GM19035 (cell line): Measurements from ENCODE around the gene F11.
"Not testable (repeated sequence)": the region's sequence is repeated elsewhere in the genome, so short reads cannot be mapped to it uniquely, and the experiment has no call there.

Experiments
- ATAC-seq: cut with Tn5 transposase; IDR thresholded peaks from one replicate; pipeline ENCODE4 v1.9.1; 2021; ENCODE audit not compliant: unreplicated experiment

F11 gene

DNA sequence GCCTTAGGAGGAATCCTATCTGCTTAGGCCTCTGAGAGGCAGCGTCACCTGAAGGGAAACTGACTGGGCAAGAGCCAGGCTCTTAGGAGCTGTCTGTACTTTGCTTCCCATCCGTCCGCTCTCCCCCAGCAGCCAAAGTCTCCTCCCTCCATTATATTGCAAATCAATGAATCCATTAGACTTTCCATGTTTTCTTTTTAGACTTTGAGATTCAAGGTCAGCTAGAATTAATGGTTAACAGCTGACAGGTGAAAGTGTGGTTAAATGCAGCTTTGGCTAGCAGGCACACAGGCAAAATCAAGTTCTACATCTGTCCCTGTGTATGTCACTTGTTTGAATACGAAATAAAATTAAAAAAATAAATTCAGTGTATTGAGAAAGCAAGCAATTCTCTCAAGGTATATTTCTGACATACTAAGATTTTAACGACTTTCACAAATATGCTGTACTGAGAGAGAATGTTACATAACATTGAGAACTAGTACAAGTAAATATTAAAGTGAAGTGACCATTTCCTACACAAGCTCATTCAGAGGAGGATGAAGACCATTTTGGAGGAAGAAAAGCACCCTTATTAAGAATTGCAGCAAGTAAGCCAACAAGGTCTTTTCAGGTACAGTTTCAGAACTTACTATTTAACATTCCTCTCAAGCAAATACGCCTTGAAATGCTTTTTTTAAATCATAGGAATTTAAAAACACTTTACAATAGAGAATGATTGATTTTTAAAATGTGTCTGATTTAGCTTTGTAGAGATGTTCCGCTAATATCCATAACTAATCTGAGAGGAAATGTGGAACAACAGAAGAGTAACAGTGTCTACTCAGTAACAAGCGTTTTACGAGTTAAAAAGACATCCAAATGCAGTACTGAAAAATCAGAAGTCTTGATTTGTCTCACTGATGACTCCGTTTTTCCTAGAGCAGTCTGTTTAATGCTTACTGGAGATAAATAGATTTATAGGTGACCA is at the start of gene F11:
F11 (plus strand) TSS at position 507 of the 970 bp plus-strand sequence. CDS start 948 bp downstream, outside the sequence.
- no peak for ATAC-seq

DNA sequence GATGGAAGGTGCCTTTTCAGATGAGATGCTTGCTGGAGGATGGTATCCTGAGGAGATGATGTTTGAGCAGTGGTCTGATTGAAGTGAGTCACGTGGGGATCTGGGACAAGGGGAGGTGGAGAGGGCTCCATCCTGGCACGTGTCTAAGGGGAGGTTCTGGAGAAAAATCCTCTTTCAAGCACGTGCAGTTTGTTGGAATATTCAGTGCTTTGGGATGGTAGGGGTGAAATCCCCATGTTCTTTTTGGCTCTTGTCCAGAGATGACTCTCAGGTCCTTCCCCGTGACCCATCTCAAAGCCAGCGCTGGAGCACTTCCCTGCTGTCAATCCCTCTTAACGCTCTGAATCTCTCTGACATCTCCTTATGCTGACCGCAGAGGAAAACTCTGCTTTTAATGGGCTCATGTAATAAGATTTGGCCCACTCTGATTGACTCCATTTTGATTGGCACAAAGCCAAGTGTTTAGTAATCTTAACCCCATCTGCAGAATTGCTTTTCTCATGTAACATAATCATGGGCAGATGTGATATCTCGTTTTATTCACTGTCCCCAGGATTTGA is 49.4 kb upstream of the F11 start:
- no peak for ATAC-seq

DNA sequence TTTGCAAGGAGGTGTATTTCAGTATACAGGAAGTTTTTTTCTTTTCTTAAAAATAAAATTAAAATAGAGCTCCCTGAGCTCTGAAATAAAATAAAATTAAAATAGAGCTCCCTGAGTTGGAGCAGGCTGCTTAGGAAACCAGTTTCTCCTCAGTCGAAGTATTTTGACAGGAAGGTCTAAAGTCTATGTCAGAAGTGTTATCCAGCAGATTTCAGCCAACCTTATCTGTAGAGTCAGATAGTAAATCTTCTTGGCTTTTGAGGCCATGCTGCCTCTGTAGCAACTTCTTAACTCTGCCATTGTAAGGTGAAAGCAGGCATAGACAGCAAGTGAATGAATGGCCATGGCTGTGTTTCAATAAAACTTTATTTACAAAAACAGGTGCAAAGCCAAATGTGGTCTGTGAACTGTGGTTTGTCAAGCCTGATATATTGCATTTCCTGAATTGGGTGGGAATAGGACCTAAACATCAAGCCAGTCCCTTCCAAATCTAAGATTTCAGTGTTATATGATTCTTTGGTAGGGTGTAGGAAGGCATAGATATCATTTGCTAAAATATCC is 48.2 kb upstream of the F11 start:
- no peak for ATAC-seq

DNA sequence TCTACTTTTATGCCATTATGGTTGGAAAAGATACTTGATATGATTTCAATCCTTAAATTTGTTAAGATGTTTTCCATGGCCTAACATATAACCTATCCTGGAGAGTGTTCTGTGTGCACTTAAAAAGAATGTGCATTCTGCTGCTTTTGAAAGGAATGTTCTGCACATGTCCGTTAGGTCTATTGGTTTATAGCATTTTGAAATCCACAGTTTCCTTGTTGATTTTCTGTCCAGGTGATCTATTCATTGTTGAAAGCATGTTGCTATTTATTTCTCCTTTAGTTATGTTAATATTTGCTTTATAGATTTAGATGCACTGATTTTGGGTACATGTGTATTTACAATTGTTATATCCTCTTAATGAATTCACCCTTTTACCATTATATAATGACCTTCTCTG is 44.4 kb upstream of the F11 start:
- no peak for ATAC-seq

DNA sequence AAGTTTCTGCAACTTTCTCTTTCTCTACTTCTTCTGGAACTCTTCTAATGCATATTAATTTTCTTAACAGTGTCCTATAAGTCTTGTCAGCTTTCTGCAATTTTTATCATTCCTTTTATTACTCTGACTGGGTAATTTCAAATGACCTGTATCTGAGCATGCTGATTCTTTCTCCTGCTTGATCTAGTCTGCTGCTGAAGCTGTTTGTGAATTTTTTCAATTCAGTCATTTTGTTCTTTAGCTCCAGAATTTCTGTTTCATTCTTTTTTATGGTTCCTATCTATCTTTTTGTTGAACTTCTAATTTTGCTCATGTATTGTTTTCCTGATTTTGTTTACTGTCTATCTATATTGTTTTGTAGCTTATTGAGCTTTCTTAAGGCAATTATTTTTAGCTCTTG is 40.1 kb upstream of the F11 start:
- ATAC-seq, result no peak

DNA sequence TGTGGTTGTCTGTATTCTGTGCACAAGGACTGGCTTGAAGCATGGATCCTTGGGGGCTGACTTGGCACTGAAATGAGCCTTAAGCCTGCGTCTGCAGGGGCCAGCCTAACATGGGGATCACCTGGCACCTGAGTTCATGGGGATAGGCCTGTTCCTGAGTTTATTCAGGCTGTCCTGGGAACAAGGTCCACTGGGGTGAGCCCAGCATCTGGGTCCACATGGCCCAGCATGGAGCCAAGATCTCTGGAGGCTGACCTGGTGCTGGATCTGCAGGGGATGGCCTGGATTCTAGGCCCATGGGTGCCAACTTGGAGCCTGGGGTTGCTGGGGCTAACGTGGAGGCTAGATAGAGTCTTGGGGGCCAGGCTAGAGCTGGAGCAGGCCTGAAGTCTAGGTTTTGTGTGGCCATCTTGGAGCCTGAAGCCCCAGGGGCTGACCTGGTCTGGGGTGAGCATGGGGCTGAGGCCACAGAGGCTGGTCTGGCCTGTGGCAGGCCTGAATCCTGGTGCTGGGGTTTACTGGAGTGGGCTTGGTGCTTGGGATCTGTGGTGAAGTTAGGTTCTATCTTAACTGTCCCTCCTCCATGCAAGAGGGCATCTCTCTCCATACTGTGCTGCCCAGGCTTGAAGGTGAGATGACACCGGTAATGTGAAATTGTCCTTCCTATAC is 39.3 kb upstream of the F11 start:
- no peak for ATAC-seq

DNA sequence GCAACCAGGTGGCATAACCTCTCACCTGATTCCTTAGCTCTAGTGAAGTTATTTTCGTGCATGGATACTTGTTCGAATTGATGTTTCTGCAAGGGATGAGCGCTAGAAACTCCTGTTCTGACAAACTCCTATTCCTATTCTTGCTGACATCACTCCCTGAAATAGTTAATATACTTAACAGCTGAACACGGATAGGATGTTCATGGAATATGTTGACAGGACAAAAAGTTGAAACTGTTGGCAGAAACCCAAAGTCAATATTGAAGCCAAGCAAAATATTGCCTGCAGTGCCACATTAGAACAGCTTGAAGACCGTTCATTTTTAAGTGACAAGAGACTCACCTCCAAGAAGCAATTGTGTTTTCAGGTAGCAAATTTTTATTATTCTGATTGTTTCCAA is 38.8 kb upstream of the F11 start, which contains the start of gene KLKB1:
KLKB1 (plus strand) TSS at position 287 of the 400 bp plus-strand sequence. CDS start 689 bp downstream, outside the sequence.
- no peak for ATAC-seq

DNA sequence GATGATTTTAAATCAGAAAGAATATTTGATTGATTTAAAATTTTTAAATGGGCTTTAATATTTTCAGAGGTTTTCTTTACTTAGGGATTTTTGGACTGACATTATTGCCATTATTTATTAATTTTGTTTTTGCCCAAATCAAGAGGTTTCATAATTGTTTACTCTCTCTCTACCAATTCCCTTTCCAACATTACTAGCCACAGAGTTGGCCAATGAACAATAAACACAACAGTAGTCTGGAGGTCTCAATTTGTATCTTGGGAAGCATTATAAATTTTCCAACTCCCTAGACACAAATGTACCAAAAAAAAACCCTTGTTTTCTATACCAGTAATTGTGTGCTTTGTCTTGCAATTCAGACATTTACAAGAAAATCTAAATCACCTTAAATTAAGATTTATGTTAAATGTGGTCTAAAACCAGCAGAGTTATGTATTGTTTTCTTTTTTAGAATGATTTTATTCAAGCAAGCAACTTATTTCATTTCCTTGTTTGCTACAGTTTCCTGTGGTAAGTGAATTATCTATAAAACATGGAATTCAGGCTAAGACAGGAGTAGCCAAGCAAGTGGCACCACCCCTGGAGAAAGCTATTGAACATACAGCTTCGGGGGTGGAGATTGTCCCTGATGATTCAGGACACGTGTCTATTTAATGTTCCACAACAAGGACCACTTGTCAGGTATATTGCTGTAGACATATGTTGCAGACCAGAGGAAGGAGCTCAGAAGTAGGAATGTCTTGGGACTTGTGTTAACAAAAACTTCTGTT is 38.1 kb upstream of the F11 start:
- ATAC-seq, result no peak

DNA sequence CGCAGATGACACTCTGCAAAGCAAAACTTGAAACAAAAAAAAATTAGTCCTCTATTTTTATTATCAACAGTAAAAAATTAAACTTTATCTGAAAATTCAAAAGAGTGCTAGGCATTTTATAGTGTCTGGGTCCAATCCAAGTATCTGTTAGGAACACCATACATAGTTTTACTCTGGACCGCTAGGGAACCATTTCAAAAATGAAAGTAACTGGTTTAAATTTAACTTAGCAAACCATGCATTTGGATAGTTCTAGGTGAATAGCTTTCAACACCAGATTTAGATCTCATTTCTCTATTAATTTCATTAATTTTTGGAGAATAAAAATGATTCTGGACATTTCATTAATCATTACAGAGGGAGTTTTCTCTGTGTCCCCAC is 37.5 kb upstream of the F11 start:
- ATAC-seq, result no peak

DNA sequence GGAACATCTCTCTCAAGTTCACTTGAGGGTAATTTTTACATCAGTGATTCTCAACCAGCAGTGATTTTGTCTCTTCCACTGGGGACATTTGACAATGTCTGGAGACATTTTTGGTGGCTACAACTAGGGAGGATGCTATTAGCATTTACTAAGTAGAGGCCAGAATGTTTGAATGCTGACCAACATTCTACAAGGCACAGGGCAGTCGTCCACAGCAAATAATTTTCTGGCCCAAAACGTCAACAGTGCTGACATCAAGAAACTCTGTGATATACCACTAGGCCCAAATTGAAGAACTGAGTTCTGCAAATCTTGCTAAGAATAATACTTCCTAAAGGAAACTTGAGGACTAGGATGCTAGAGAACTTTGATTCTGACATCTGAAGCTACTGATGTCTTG is 31.6 kb upstream of the F11 start:
- no peak for ATAC-seq

DNA sequence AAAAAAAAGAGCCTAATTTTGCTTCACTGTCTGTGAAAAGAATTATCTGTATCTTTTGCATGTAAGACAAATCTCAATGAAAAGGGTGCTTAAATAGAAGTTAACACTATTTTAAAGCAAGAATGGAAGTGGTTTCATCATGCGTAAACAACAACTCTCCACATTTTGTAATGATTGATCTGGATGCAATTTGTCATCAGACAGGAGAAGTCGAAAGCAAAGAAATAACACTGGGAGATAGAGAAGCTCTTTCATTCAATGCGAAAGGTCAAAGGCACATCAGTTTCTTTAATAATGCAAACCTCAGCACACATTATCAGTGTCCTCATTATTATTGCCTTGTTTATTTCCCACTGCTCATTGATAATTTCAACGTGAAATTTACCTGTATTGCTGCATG is 29.9 kb upstream of the F11 start:
- no peak for ATAC-seq

DNA sequence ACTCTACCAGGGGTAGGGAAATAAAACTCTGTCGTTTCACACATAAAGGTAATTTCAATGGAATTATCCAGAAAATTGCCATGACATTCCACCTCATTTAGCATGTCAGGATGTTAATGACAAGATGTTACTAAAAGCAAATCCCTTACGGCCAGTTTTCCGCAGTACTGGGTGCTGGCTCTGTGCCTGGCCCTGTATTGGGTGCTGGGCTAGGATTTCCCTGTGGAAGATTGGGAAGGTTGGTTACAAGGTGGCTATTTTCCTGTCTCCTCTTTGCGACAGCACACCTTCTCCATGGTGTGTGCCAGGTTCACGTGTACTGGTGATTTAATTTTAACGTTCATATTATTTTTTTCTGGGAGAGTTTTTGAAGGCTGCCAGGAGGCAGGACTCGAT is 25.5 kb upstream of the F11 start:
- no peak for ATAC-seq

DNA sequence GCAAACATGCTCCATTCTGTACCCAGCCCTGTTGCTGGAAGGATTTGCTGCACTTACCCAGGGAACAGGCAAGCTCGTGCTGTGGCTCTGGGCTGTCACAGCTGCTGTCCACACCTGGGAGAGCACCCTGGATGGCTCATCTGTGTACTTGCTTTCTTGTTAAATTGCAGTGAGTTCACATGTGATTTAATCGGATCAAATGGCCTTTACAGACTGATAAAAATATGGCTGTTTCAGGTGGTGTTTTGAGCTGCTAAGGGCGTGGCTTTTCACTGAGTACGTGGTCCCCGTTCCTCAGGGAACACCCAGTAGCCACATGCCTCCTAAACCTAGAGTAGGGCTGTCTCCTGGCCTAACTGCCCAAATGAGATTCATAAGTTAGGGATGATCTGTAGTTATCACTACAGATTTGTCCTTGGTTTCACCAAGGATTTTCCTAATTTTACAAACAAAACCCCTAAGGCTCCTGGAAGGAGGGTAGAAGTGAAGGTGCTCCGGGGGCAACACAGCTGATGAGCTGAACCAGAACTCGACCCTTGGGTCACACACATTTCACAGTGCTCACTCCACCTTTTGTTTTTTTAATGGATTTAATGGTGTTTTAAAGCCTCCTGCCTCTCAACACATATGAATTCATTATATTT is 25.0 kb upstream of the F11 start:
- ATAC-seq, result no peak

DNA sequence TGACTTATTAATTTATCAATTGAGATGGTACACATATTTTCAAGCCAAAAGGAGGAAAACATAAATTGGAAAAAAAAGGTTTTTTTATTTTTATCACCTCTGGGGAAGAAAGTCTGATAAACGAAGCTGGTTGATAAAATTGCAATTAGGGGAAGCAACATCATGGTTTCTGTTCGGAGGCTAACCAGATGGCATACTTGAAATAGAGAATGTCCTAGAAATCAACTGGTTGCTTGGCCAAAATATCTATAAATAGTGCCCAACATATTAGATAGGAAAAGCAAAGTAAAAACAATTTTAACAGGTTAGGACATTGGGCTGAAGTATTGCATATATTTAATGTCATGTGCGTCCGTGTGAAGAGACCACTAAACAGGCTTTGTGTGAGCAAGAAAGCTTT is 24.4 kb upstream of the F11 start:
- ATAC-seq, result no peak

DNA sequence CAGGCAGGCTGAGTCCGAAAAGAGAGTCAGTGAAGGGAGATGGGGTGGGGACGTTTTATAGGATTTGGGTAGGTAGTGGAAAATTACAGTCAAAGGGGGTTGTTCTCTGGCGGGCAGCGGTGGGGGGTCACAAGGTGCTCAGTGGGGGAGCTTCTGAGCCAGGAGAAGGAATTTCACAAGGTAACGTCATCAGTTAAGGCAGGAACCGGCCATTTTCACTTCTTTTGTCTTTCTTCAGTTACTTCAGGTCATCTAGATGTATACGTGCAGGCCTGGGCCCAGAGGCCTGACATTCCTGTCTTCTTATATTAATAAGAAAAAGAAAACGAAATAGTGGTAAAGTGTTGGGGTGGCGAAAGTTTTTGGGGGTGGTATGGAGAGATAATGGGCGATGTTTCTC is 24.0 kb upstream of the F11 start:
- not testable (repeated sequence) for ATAC-seq

DNA sequence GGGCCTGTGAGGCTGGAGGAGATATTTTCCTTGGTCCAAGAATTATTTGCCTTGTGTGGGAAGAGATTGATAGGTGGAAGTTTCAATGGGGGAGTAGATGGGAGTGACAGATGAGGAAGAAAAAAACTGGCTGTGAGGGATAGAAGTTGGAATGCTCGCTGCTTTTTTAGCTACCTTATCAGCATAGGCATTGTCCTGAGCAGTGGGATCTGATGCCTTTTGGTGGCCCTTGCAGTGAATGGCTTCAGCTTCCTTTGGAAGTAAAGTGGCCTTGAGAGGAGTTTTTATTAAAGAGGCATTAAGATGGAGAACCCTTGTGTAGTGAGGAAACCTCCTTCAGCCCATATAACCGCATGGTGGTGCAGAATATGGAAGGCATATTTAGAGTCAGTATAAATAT is 22.7 kb upstream of the F11 start:
- no peak for ATAC-seq

DNA sequence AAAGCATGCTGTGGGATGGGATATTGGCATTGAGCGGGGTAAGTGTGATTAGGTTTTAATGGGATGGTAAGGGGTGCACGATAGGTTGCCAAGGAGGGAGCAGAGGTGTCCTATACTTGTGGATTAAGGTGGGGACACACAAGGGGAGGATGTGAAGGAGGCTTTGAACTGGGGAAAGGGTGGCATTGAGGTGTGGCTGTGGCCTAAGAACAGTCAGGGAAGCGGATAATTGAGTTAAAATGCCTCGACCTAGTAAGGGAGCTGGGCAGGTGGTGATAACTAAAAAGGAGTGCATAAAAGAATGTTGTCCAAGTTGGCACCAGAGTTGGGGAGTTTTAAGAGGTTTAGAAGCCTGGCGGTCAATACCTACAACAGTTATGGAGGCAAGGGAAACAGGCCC is 21.2 kb upstream of the F11 start:
- ATAC-seq, result no peak

DNA sequence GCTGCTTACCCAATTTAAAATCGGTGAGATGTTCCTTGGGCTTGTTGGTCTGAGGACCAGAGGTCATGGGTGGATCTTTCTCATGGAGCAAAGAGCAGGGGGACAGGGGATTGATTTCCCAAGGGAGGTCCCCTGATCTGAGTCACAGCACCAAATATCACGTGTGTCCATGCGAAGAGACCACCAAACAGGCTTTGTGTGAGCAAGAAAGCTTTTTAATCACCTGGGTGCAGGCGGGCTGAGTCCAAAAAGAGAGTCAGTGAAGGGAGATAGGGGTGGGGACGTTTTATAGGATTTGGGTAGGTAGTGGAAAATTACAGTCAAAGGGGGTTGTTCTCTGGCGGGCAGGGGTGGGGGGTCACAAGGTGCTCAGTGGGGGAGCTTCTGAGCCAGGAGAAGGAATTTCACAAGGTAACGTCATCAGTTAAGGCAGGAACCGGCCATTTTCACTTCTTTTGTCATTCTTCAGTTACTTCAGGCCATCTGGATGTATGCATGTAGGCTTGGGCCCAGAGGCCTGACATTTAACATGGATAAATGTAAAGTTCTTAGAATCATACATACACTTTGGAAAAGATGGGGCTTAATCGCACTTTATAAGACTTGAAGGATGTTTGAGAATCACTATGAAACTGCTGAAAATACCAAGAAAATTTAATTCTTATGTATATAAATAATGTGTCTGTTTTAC is 18.8 kb upstream of the F11 start:
- ATAC-seq, result not testable (repeated sequence)

DNA sequence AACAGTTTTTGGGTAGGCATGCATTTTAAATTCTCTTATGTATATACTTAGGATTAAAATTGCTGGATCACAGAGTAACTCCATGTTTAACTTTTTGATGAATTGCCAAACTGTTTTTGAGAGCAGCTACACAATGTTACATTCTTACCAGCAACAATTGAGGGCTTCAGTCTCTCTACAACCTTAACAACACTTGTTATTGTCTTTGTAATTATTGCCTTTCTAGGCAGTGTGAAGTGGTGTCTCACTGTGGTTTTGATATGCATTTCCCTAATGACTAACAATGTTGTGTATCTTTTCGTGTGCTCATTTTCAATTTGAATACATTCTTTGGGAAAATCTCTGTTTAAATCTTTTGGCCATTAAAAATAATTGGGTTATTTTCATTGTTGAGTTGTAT is 17.3 kb upstream of the F11 start:
- no peak for ATAC-seq
